ENCODE results near the gene MST1R.
"Not testable (repeated sequence)": the region's sequence is repeated elsewhere in the genome, so short reads cannot be mapped to it uniquely, and the experiment has no call there.

MST1R gene

GRCh38 chr3:49910409-49911123 is 6.9 kb upstream of the MST1R start:
- no peak for FAIRE-seq

DNA sequence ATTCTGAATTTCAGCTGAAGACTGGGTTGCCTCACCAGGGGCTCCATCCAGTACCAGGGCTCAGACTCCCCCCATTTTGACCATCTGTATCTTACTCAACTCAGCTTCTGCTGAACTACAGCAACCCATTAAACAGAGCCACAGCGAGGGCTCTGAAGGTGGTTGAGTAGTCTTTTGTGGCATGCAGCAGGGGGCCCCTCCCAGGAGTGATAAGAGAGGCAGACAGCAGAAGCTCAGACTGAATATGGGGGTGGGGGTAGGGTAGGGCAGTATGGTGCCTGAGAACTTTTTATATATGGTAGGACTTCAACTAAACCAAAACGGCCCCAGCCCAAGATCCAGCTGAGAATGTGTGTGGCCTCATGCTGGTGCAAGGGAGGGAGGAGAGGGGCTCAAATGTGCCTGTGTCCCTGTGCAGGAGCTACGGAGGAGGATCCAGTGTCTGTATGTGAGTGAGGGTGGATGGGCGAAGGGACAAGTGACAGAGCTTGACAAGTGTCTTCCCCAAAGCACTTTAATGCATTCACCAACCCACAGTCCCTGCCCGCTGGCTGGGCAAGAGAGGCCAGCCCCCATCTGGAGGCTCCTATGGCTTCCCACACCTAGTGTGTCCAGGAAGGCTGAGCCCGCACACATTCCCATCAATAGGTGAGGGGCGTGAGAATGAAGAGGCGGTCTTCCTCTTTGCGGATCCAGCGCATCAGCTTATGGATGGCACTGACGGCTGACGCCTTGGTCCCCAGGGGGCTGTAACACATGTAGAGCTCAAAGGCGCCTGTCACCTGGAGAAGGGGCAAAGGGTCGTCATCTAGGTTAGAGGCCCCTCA is 4.9 kb upstream of the MST1R start:
- no peak for FAIRE-seq

GRCh38 chr3:49906073-49906743 is 2.5 kb upstream of the MST1R start:
- FAIRE-seq, result no peak

DNA sequence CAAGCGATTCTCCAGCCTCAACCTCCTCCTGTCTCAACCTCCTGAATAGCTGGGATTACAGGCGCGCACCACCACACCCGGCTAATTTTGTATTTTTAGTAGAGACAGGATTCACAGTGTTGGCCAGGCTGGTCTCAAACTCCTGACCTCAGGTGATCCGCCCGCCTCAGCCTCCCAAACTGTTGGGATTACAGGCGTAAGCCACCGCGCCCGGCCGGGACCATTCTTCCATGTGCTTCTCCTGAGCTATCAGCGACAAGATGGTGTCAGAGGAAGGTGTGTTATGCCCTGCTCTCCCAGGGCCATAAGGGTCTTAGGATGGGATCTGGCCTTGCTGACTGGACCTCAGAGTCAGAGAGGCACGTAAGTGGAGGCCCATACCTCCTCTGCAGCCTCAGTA is 775 bp upstream of the MST1R start:
- FAIRE-seq, result not testable (repeated sequence)

- FAIRE-seq, result no peak
These were observed 945 bp downstream of the MST1R start for GRCh38 chr3:49902511-49903345.

GRCh38 chr3:49901366-49902339 is 2.0 kb downstream of the MST1R start:
- FAIRE-seq, result no peak

- no peak for FAIRE-seq
These were observed 3.1 kb downstream of the MST1R start for GRCh38 chr3:49900491-49901153.

- no peak for FAIRE-seq
These were observed 3.9 kb downstream of the MST1R start for GRCh38 chr3:49899815-49900214.

DNA sequence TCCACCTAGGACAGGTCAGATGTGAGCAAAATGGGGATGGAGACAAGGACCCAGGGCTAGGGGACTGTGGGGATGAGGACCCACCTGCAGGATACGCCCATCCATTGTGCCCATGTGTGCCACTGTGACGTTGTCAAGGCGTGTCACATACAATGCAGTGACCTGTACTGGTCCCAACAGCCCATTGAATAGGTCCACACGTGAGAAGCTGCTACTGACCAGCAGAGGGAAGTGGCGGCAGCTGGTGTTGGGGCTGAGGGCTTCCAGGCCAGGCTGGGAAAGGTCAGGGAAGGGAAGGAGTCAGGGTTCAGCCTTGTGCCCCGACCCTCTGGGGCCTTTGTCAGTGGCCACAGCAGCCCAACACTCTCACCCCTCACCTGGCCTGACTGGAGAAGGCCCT is 4.7 kb downstream of the MST1R start:
- no peak for FAIRE-seq

DNA sequence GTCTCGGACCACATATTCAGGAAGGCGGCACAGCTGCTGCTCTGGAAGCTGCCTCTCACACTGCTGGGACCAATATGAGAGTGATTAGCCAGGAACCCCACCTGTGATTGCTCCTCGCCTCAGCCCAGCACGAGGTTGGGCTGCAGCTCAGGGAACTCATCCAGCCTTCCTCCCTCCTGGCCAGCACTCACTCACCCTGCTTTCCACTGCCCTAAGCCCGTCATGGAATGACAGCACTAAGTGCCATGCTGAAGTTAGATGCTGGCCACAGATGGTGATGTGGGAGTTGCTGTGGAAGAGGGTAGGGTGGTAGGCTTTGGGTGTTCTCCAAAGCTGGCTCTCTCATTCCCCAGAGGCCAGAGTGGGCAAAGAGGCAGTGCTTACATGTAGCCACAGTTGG is 7.3 kb downstream of the MST1R start:
- FAIRE-seq, result no peak

GRCh38 chr3:49895791-49896190 is 7.9 kb downstream of the MST1R start:
- FAIRE-seq, result no peak

DNA sequence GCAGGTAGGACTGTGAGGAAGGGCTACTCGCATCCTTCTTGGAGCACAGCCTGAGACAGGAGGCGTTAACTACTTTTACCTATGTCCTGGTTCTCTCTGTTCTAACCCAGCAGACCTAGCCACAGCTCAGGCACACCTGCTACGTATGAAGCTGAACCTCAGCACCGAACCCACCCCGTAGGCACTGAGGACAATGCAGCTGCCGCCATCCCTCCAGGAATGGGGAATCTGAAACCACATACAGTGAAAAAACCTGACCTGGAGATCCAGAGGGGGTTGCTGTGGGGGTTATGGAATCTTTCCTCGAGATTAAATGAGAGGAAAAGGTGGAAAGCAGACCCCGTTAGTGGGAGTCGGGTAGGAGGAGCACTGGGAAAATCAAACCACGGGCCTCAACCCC is 14.4 kb downstream of the MST1R start:
- no peak for FAIRE-seq

GRCh38 chr3:49886922-49887265 is 16.8 kb downstream of the MST1R start:
- FAIRE-seq, result no peak

DNA sequence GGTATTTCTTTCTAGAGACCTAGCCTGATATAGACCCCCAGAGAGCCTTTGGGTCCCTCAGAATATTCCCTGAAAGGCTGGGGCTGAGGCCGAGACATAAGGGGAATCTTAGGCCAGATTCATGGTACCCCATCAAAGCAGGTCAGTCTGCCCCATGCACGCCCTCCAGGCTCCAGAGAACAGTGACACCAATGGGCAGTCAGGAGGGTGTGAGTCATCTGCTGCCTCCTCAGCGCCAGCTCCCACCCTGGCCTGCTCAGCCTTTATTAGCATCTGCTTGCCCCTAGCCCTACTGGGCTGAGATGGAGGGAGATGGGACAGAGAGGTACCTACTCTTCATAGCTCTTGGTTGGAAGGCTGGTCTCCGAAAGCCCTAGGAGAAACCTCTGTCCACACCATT is 19.7 kb downstream of the MST1R start:
- no peak for FAIRE-seq

DNA sequence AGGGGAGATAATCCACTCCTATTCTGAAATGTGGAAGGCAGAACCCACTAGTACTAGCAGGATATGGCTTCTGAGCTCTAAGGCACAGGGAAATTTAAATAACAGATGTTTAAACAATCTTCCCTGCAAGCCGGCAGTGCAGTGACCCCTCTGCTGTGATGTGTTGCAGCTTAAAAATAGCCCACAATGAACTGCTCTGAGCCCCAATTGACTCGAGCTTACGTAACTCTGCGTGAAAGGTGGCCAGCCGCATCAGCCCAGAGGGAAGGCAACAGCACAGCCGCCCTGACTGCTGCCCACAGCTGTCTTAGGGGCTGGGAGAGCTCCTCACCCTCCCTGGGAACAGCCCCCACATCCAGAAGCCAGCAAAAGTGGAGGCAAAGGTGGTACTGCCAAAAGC is 21.5 kb downstream of the MST1R start:
- no peak for FAIRE-seq

GRCh38 chr3:49880581-49881315 is 22.9 kb downstream of the MST1R start:
- no peak for FAIRE-seq

- FAIRE-seq, result no peak
These were observed 24.0 kb downstream of the MST1R start for GRCh38 chr3:49879721-49880120.

DNA sequence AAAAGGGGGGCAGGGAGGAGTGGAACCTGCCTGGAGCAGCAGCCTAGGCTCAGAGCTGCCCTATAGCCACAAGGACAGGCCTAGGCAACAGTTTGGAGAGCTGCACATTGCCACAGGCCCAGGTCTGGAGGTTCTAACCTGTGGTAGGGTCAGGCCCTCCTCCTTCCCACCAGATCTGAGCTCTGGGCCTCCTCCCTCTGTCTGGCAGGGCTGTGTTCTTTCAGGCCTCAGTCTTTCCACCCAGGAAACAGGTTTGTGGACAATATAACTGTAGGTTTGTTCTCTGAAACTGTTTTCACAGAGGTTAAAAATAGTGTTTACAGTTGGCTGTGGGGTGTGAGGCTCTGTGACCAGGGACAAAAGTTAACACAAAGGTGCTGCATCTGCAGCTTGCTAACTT is 25.0 kb downstream of the MST1R start:
- FAIRE-seq, result no peak

DNA sequence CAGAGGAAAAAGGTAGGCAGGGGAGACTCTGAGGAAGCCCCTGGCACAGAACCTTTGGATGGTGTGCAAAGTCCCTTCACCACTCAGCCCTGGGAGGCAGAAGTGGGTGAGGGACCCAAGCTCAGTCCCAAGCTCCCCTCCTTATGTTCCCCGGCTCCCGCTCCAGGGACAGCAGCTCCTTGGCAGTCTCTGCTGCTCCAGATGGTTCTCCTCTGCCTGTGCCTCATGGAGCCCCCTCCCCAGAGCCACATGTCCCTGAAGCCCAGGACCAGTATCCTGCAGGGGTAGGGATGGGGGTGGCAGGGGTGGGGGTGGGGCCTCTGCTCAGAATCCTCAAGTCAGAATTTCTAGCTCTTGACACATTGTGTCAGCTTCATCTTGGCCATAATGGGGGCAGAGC is 26.0 kb downstream of the MST1R start:
- FAIRE-seq, result no peak

DNA sequence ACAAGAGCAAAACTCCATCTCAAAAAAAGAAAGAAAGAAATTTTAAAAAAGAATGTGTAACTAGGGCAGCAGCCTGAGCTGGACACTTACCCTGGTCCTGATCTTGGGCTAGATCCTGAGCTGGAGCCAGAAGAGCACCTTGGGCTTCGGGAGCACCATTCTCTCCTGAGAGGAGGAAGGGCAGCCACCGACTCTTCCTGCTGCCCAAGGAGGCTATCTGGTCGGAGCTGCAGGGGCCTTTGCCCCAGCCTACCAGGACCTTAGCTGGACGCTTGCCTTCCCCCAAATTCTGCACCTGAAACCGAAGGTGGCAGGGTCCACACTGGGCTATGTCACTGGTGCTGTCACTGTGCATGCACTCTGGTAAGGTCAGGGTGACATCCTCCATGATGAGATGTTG is 27.1 kb downstream of the MST1R start:
- FAIRE-seq, result no peak

DNA sequence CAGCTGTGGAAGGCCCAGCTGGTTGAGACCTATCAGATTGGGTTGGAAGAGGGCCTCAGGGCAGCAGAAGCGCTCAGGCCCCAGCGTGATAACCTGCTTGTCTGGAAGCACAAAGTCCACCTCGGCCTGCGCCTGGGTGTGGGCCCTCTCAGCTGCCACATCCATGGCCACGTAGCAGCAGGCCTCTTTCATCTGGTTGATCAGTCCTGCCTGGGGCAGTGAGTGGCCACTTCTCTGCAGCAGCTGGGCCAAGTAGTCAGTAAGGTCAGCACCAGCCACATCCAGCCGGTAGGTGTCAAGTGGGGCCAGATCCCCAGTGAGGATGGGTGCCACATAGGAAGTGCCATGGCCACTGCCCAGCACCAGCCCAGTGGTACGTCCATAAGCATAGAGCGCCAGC is 30.1 kb downstream of the MST1R start:
- FAIRE-seq, result no peak
